Ovary (tissue), 9 donors: ENCODE results near the gene PDZRN3. TPM values are rescaled to one million over a fixed set of nuclear protein-coding genes. Genes with fewer than 3 reads are reported as not detected.

Experiments
- DNase-seq, 5 donors: peaks; one replicate each; pipeline ENCODE4 v3.0.0-alpha.2; 2019 to 2020
- H3K27ac ChIP-seq, 2 donors: fragments of 200-600 bp; one replicate each; pipeline versions ENCODE4 v1.5.1 to v1.8.0; 2019 to 2022
- H3K27me3 ChIP-seq: fragments of 200-600 bp; one replicate; pipeline ENCODE4 v1.8.0; 2022
- H3K36me3 ChIP-seq: fragments of 200-600 bp; sonication (generic); one replicate; pipeline ENCODE4 v1.5.1; 2019
- H3K4me1 ChIP-seq: one replicate; pipeline ENCODE4 v1.8.1; 2013; ENCODE audit warnings: mild to moderate bottlenecking, moderate library complexity; ENCODE audit not compliant: insufficient read depth
- H3K4me3 ChIP-seq: fragments of 200-600 bp; sonication (generic); one replicate; pipeline ENCODE4 v1.5.1; 2017
- H3K9me3 ChIP-seq, 2 donors: fragments of 200-600 bp in 1 of 2; sonication (generic) in 1 of 2; one replicate each; pipeline versions ENCODE4 v1.5.1 to v1.8.1; 2013 to 2019; ENCODE audit warnings: mild to moderate bottlenecking in 1 of 2, moderate library complexity in 1 of 2
- EP300 ChIP-seq: sonication (generic); formaldehyde crosslinking; IDR thresholded peaks from one replicate; pipeline ENCODE4 v1.6.1; 2017; ENCODE audit warnings: antibody characterized with exemption
- POLR2A ChIP-seq: fragments of 450-650 bp; IDR thresholded peaks from one replicate; pipeline ENCODE4 v1.6.1; 2017; ENCODE audit warnings: antibody characterized with exemption, mild to moderate bottlenecking, moderate library complexity
- WGBS, 3 donors: extraction: QIAGEN DNeasy Blood & Tissue Kit in 1 of 3; methylation state at CpG; one replicate each; pipeline versions ENCODE4 v1.1.5 to v1.1.7; 2013 to 2017; 5-methylcytosine and 5-hydroxymethylcytosine counted together
- intact Hi-C, 4 donors: fragments of 100-400 bp; cut with DNase I; formaldehyde crosslinking; loops; one replicate each; pipeline versions ENCODE4 v1.11.0 to v1.15.1; 2022 to 2023
- polyA plus RNA-seq, 2 donors: library from polyadenylated mRNA; stranded (reverse); fragments of 200-250 nt in 1 of 2; fragments of 350-450 nt in 1 of 2; fragmentation: Illumina TruSeq in 1 of 2; extraction: RNeasy Lipid Tissue Mini Kit (QIAGEN cat#74804) in 1 of 2; gene quantifications; one replicate each; pipeline ENCODE4 v1.2.3, GENCODE V29; 2013 to 2014
- total RNA-seq, 7 donors: library from RNA; depleted of rRNA in 2 of 7; stranded (reverse); fragments of >200 nt in 2 of 7; fragmentation: NEBNext Ultra II Directional in 3 of 7; extraction: Animal tissue kit (Norgen Biotek cat#: 25700) in 3 of 7; gene quantifications; one replicate each; pipeline versions ENCODE4 v1.1.0 to v1.2.4, GENCODE V29; 2016 to 2023
- TF ChIP-seq, protein P1 (sequence below), 3 donors: fragments of 450-650 bp in 2 of 3; fragments of 200-600 bp in 1 of 3; IDR thresholded peaks; one replicate each; pipeline versions ENCODE4 v1.5.1 to v1.8.0; 2016 to 2022; ENCODE audit warnings: antibody characterized with exemption in 3 of 3, mild to moderate bottlenecking in 1 of 3
- donor health status: DM: no; HTN: no; CAD: no; lungs with moderate emphysema.
- donor health status: DM: no; HTN: no; CAD: no.
- donor health status: Bipolar disorder and iron deficiency.
- donor health status: DM: yes; HTN: yes; CAD: no.
- donor health status: DM: no; HTN: no; CAD: no.
- donor health status: DM: yes; HTN: yes; CAD: no.

PDZRN3 gene
- total and polyA plus RNA-seq, 9 donors, result 68.1 to 161 (median 102) TPM

DNA sequence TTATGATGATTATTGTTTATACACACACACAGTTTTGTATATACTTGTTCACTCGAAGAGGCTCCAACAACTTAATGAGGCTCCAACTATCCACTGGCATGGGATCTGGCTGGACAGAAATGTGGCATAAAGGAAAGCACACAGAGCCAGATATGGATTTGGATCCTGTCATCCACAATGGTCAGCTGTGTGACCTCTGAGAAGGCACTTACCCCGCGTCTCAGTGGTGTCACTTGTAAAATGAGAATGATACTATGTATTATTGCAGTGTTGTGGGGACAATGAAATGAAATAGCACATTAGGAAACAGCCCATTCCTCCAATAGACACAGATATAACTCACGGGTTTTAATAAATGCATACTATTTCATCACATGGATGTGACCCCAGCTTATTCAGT lies 42.2 kb downstream of the PDZRN3 start:
- H3K27me3 ChIP-seq, result no peaks in the 10 kb centered on the region
- WGBS, 3 donors, result 87 to 92% (median 90%) methylated on average over 4 of the region's 4 CpGs
- TF ChIP-seq, protein P1, sequence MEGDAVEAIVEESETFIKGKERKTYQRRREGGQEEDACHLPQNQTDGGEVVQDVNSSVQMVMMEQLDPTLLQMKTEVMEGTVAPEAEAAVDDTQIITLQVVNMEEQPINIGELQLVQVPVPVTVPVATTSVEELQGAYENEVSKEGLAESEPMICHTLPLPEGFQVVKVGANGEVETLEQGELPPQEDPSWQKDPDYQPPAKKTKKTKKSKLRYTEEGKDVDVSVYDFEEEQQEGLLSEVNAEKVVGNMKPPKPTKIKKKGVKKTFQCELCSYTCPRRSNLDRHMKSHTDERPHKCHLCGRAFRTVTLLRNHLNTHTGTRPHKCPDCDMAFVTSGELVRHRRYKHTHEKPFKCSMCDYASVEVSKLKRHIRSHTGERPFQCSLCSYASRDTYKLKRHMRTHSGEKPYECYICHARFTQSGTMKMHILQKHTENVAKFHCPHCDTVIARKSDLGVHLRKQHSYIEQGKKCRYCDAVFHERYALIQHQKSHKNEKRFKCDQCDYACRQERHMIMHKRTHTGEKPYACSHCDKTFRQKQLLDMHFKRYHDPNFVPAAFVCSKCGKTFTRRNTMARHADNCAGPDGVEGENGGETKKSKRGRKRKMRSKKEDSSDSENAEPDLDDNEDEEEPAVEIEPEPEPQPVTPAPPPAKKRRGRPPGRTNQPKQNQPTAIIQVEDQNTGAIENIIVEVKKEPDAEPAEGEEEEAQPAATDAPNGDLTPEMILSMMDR (IDR thresholded peaks at IDR 0.05), result no peak
- no peak for TF ChIP-seq EP300
- no peak for TF ChIP-seq POLR2A
- no peaks in the 10 kb centered on the region for H3K9me3 ChIP-seq
- no peak overlapping the region for H3K27ac ChIP-seq
- H3K36me3 ChIP-seq, result no peaks in the 10 kb centered on the region
- intact Hi-C loops, result no loop called here
- H3K4me1 ChIP-seq, result peaks cover 14% of the 10 kb centered on the region
- no peak for DNase-seq
- no peak overlapping the region for H3K4me3 ChIP-seq

DNA sequence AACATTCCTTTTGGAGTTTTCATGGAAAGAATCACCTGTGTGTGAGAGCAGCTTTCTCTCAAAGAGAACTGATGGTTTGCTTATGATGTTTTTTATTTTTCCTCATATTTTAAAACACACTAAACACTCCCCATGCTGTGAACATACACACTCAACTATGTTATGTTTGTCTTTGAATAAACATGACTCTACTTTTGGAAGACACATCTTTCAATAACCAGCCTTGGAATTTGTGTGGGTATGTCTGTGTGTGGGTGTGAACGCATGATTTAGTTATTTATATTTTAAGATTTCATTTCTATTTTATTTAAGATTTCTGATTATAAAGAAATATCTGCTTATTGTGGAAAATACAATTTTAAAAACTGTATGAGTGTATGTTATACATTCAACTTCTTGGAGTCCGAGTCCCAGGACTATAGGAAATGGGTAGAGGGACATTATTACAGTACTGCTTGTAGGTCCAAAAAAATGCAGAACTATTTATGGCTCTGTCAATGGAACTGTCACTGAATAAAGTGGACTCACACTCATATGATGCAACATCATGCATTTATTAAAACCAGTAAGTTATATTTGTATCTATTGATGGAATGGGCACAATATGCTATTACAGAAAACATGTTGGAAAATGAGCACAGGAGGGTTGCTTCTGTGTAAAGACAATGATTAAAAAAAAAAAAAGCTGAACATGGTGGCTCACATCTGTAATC lies 43.5 kb downstream of the PDZRN3 start:
- 44 to 70% (median 56%) methylated on average over 2 of the region's 2 CpGs for WGBS, 3 donors
- H3K36me3 ChIP-seq, result no peaks in the 10 kb centered on the region
- H3K9me3 ChIP-seq, result no peaks in the 10 kb centered on the region
- intact Hi-C loops, result no loop called here
- H3K4me3 ChIP-seq, result no peak overlapping the region
- TF ChIP-seq, protein P1 (IDR thresholded peaks at IDR 0.05), result no peak
- TF ChIP-seq EP300 (no peak), POLR2A (no peak)
- peaks cover 12% of the 10 kb centered on the region for H3K4me1 ChIP-seq
- H3K27me3 ChIP-seq, result no peaks in the 10 kb centered on the region
- no peak overlapping the region for H3K27ac ChIP-seq
- no peak for DNase-seq

DNA sequence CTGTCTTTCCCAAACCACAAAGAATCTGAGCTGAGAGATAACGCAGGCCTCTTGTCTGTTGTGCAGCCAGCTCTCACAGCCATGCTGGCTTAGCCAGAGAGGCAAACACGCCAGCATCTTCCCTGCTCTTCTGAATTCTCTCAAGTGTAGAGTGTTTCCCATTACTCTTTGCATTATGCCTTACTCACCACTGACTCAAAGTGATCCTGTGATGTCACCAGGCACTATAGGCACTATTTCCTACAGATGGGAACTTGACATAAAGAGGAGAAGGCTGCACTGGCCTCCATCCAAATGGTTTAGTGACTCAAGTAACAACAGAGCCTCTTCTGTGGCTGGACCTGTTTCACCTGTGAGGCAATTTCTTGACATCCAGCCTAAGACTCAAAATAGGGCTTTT lies 44.4 kb downstream of the PDZRN3 start:
- H3K27ac ChIP-seq, result no peak overlapping the region
- no peak overlapping the region for H3K4me3 ChIP-seq
- peak in 1 of 5 donors; percentile 41 for DNase-seq
- 18 to 23% (median 19%) methylated on average over 2 of the region's 2 CpGs for WGBS, 3 donors
- H3K4me1 ChIP-seq, result peaks cover 8% of the 10 kb centered on the region
- TF ChIP-seq, protein P1 (IDR thresholded peaks at IDR 0.05), result no peak
- no peak for TF ChIP-seq POLR2A
- no peak for TF ChIP-seq EP300
- H3K27me3 ChIP-seq, result no peaks in the 10 kb centered on the region
- no peaks in the 10 kb centered on the region for H3K36me3 ChIP-seq
- H3K9me3 ChIP-seq, result no peaks in the 10 kb centered on the region
- intact Hi-C loops, result no loop called here

DNA sequence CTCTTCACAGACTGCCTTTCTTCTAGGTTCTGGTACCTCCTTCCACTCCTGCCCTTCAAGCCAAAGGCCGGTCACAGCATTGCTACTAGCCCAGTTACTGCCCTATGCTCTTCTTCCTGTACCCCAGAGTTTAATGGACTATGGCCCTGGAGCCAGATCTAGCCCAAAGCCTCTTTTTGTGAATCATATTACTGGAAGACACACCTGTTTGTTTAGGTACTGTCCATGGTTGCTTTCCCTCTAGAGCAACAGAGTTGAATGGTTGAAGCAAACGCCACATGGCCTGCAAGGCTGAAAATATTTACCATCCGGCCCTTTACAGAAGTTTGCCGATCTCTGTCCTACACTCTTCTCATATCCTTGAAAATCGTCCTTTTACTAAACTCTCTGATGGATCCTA lies 47.0 kb downstream of the PDZRN3 start:
- 92 to 97% (median 94%) methylated on average over 5 of the region's 5 CpGs for WGBS, 3 donors
- no peak overlapping the region for H3K27ac ChIP-seq
- TF ChIP-seq POLR2A (no peak), EP300 (no peak)
- TF ChIP-seq, protein P1 (IDR thresholded peaks at IDR 0.05), result no peak

More for the DNA sequence above, 47.0 kb downstream of the PDZRN3 start:
- H3K9me3 ChIP-seq, result no peaks in the 10 kb centered on the region
- H3K4me3 ChIP-seq, result no peak overlapping the region
- no peaks in the 10 kb centered on the region for H3K27me3 ChIP-seq
- peaks cover 8% of the 10 kb centered on the region for H3K4me1 ChIP-seq
- no peak for DNase-seq
- no peaks in the 10 kb centered on the region for H3K36me3 ChIP-seq
- intact Hi-C loops, result no loop called here
